ENCODE measurements around the gene SUN2. TPM values are rescaled to one million over a fixed set of nuclear protein-coding genes. Genes with fewer than 3 reads are reported as not detected.

The SUN2 gene
- total and polyA plus RNA-seq, 2 donors (not counting 3 experiments of a cell fraction or from before 2014, with no cell fraction given): 76.7 to 133 TPM

GRCh38 chr22:38734421-38735100, 21.2 kb downstream of the SUN2 start:
- BruUV-seq (replicated peaks): TSS peak; percentile 66
- H3K9me1 ChIP-seq (replicated peaks; ENCODE audit: control insufficient read depth, extremely low read depth, insufficient read depth, low read length): no peaks in the 10 kb centered on the region
- H3K9me3 ChIP-seq (replicated peaks; ENCODE audit: control insufficient read depth, insufficient read depth, low read length): no peaks in the 10 kb centered on the region
- DNase-seq (ENCODE audit: low read depth, low spot score) (no peak), FAIRE-seq (no peak)
- H3K36me3 ChIP-seq (ENCODE audit: control insufficient read depth in 2 of 2, extremely low read depth in 1 of 2, insufficient read depth in 2 of 2, low read length in 2 of 2): peaks cover 7 to 54% of the 10 kb centered on the region in 2 experiments
- H3K4me3 ChIP-seq (replicated peaks in 1 of 3; ENCODE audit: insufficient read depth in 1 of 3, low read depth in 1 of 3, low read length in 3 of 3): no peak overlapping the region
- no peaks in the 10 kb centered on the region for H4K20me1 ChIP-seq (replicated peaks; ENCODE audit: control insufficient read depth, extremely low read depth, insufficient read depth, low read length)
- intact Hi-C loops (cut with micrococcal nuclease) (no loop called here), dilution Hi-C loops (cut with MboI; ENCODE audit: extremely low pct_ligation_motif_present, low sequenced_read_pairs) (no loop called here)
- H3K4me1 ChIP-seq (ENCODE audit: control insufficient read depth, extremely low read depth, insufficient read depth, low read length): no peaks in the 10 kb centered on the region
- no peak overlapping the region for H3K27ac ChIP-seq (ENCODE audit: insufficient read depth, low read depth, low read length)
- ChIA-PET CTCF (interaction anchor here (1.0 to 3.9 kb wide), 6 partner anchors 8 to 683 kb away, joined by 3 to 19 read pairs (median 6); no protein-coding TSS in a partner anchor), POLR2A (no interaction called here)
- TF ChIP-seq JUN (IDR thresholded peaks at IDR 0.05; ENCODE audit: borderline replicate concordance, insufficient read depth, insufficient read length, low read depth): no peak
- no peaks in the 10 kb centered on the region for H3K79me2 ChIP-seq (ENCODE audit: control insufficient read depth, insufficient read depth, low read length)
- H3K4me2 ChIP-seq (ENCODE audit: insufficient read depth, low read length): no peak overlapping the region
- H3K27me3 ChIP-seq (ENCODE audit: control insufficient read depth in 2 of 2, insufficient read depth in 2 of 2, low read length in 2 of 2): no peaks in the 10 kb centered on the region
- no peak overlapping the region for H3K9ac ChIP-seq (replicated peaks; ENCODE audit: extremely low read depth, insufficient read depth, low read length)
- H2AFZ ChIP-seq (ENCODE audit: low read depth, low read length): no peak overlapping the region

GRCh38 chr22:38733724-38734381, 21.9 kb downstream of the SUN2 start:
- FAIRE-seq: no peak
- no peak overlapping the region for H3K27ac ChIP-seq (ENCODE audit: insufficient read depth, low read depth, low read length)
- no peak for DNase-seq (ENCODE audit: low read depth, low spot score)
- ChIA-PET CTCF (interaction anchor here (1.0 to 3.9 kb wide), 8 partner anchors 9 to 682 kb away, joined by 3 to 19 read pairs (median 6); no protein-coding TSS in a partner anchor), POLR2A (no interaction called here)
- peaks cover 7 to 54% of the 10 kb centered on the region in 2 experiments for H3K36me3 ChIP-seq (ENCODE audit: control insufficient read depth in 2 of 2, extremely low read depth in 1 of 2, insufficient read depth in 2 of 2, low read length in 2 of 2)
- no peaks in the 10 kb centered on the region for H4K20me1 ChIP-seq (replicated peaks; ENCODE audit: control insufficient read depth, extremely low read depth, insufficient read depth, low read length)
- no peaks in the 10 kb centered on the region for H3K4me1 ChIP-seq (ENCODE audit: control insufficient read depth, extremely low read depth, insufficient read depth, low read length)
- H3K79me2 ChIP-seq (ENCODE audit: control insufficient read depth, insufficient read depth, low read length): no peaks in the 10 kb centered on the region
- BruUV-seq (replicated peaks): no TSS peak
- no peak overlapping the region for H3K4me2 ChIP-seq (ENCODE audit: insufficient read depth, low read length)
- H3K9me3 ChIP-seq (replicated peaks; ENCODE audit: control insufficient read depth, insufficient read depth, low read length): no peaks in the 10 kb centered on the region
- H3K27me3 ChIP-seq (ENCODE audit: control insufficient read depth in 2 of 2, insufficient read depth in 2 of 2, low read length in 2 of 2): no peaks in the 10 kb centered on the region
- dilution Hi-C loops (cut with MboI; ENCODE audit: extremely low pct_ligation_motif_present, low sequenced_read_pairs) (no loop called here), intact Hi-C loops (cut with micrococcal nuclease) (no loop called here)
- no peak overlapping the region for H3K9ac ChIP-seq (replicated peaks; ENCODE audit: extremely low read depth, insufficient read depth, low read length)
- H2AFZ ChIP-seq (ENCODE audit: low read depth, low read length): no peak overlapping the region
- H3K4me3 ChIP-seq (replicated peaks in 1 of 3; ENCODE audit: insufficient read depth in 1 of 3, low read depth in 1 of 3, low read length in 3 of 3): no peak overlapping the region
- no peaks in the 10 kb centered on the region for H3K9me1 ChIP-seq (replicated peaks; ENCODE audit: control insufficient read depth, extremely low read depth, insufficient read depth, low read length)
- TF ChIP-seq CTCF (IDR thresholded peaks at IDR 0.05; ENCODE audit: extremely low read depth in 1 of 2, insufficient read depth in 1 of 2, low read depth in 1 of 2, low read length in 2 of 2) (no peak), POLR2AphosphoS5 (IDR thresholded peaks at IDR 0.05; ENCODE audit: insufficient read depth, low read depth, low read length) (no peak), EZH2 (IDR thresholded peaks at IDR 0.05; ENCODE audit: borderline replicate concordance, low read depth, low read length, severe bottlenecking) (no peak), MYC (IDR thresholded peaks at IDR 0.05; ENCODE audit: low read depth, low read length) (no peak), FOS (IDR thresholded peaks at IDR 0.05; ENCODE audit: borderline replicate concordance, insufficient read depth, low read length) (no peak)
